IPS-20b (cell line): Measurements from ENCODE around the gene ASCC1.

ENCODE experiments used
- H3K27ac ChIP-seq: one replicate; pipeline ENCODE4 v1.5.1; 2013; ENCODE audit warnings: low read length
- H3K27me3 ChIP-seq: 2 replicates; pipeline ENCODE4 v1.6.1; 2013; ENCODE audit warnings: mild to moderate bottlenecking, low read length, inconsistent platforms; ENCODE audit not compliant: insufficient read depth
- H3K36me3 ChIP-seq: 2 replicates; pipeline ENCODE4 v1.6.1; 2013; ENCODE audit warnings: low read depth, mild to moderate bottlenecking, inconsistent platforms, low read length, moderate library complexity; ENCODE audit not compliant: insufficient read depth
- H3K4me1 ChIP-seq: 2 replicates; pipeline ENCODE4 v1.6.1; 2013; ENCODE audit warnings: mild to moderate bottlenecking, control low read depth, inconsistent platforms, low read length, moderate library complexity; ENCODE audit not compliant: insufficient read depth
- H3K4me3 ChIP-seq: 2 replicates; pipeline ENCODE4 v1.5.1; 2013; ENCODE audit warnings: mild to moderate bottlenecking, low read length, inconsistent platforms
- H3K9ac ChIP-seq: 2 replicates; pipeline ENCODE4 v1.6.1; 2013; ENCODE audit warnings: low read depth, mild to moderate bottlenecking, inconsistent platforms, low read length, moderate library complexity
- H3K9me3 ChIP-seq: 2 replicates; pipeline ENCODE4 v1.6.1; 2013; ENCODE audit warnings: mild to moderate bottlenecking, low read depth, low read length, inconsistent platforms; ENCODE audit not compliant: insufficient read depth

The ASCC1 gene

GRCh38 chr10:72056932-72057751 lies 158.9 kb downstream of the ASCC1 start:
- H3K9ac ChIP-seq: no peak overlapping the region
- no peaks in the 10 kb centered on the region for H3K9me3 ChIP-seq
- H3K27ac ChIP-seq: no peak overlapping the region
- no peak overlapping the region for H3K4me3 ChIP-seq
- H3K36me3 ChIP-seq: no peaks in the 10 kb centered on the region
- no peaks in the 10 kb centered on the region for H3K4me1 ChIP-seq
- H3K27me3 ChIP-seq: 0 out of 2 replicates have a peak, but pooled peaks cover 9% of the 10 kb centered on the region

GRCh38 chr10:72056113-72056512 lies 160.0 kb downstream of the ASCC1 start:
- no peak overlapping the region for H3K27ac ChIP-seq
- no peak overlapping the region for H3K9ac ChIP-seq
- no peaks in the 10 kb centered on the region for H3K9me3 ChIP-seq
- H3K27me3 ChIP-seq: 0 out of 2 replicates have a peak, but pooled peaks cover 9% of the 10 kb centered on the region
- H3K4me1 ChIP-seq: no peaks in the 10 kb centered on the region
- no peaks in the 10 kb centered on the region for H3K36me3 ChIP-seq
- no peak overlapping the region for H3K4me3 ChIP-seq

GRCh38 chr10:72053690-72054089 lies 162.4 kb downstream of the ASCC1 start:
- H3K27ac ChIP-seq: no peak overlapping the region
- H3K4me1 ChIP-seq: no peaks in the 10 kb centered on the region
- H3K4me3 ChIP-seq: no peak overlapping the region
- no peaks in the 10 kb centered on the region for H3K9me3 ChIP-seq
- H3K9ac ChIP-seq: no peak overlapping the region
- no peaks in the 10 kb centered on the region for H3K36me3 ChIP-seq
- no peaks in the 10 kb centered on the region for H3K27me3 ChIP-seq

- H3K4me1 ChIP-seq: peaks cover 2% of the 10 kb centered on the region; the same call in 1 of the 2 replicates
- H3K9ac ChIP-seq: no peak overlapping the region
- no peaks in the 10 kb centered on the region for H3K36me3 ChIP-seq
- no peak overlapping the region for H3K27ac ChIP-seq
- H3K9me3 ChIP-seq: no peaks in the 10 kb centered on the region
- no peaks in the 10 kb centered on the region for H3K27me3 ChIP-seq
- H3K4me3 ChIP-seq: no peak overlapping the region
These were observed 165.2 kb downstream of the ASCC1 start for GRCh38 chr10:72050873-72051272.

- Histone ChIP-seq H3K4me1 (peaks cover 2% of the 10 kb centered on the region; the same call in 1 of the 2 replicates), H3K27me3 (no peaks in the 10 kb centered on the region), H3K36me3 (no peaks in the 10 kb centered on the region), H3K4me3 (no peak overlapping the region), H3K27ac (no peak overlapping the region), H3K9me3 (no peaks in the 10 kb centered on the region), H3K9ac (no peak overlapping the region)
These were observed 165.9 kb downstream of the ASCC1 start for GRCh38 chr10:72049969-72050781.

- no peaks in the 10 kb centered on the region for H3K27me3 ChIP-seq
- H3K4me3 ChIP-seq: no peak overlapping the region
- H3K27ac ChIP-seq: no peak overlapping the region
- no peaks in the 10 kb centered on the region for H3K36me3 ChIP-seq
- H3K4me1 ChIP-seq: peaks cover 2% of the 10 kb centered on the region; the same call in 1 of the 2 replicates
- H3K9ac ChIP-seq: no peak overlapping the region
- H3K9me3 ChIP-seq: no peaks in the 10 kb centered on the region
These were observed 166.6 kb downstream of the ASCC1 start for GRCh38 chr10:72049472-72049871.

GRCh38 chr10:72048450-72049124 lies 167.5 kb downstream of the ASCC1 start:
- H3K4me1 ChIP-seq: peaks cover 2% of the 10 kb centered on the region; the same call in 1 of the 2 replicates
- H3K9ac ChIP-seq: no peak overlapping the region
- no peak overlapping the region for H3K4me3 ChIP-seq
- no peak overlapping the region for H3K27ac ChIP-seq
- H3K9me3 ChIP-seq: no peaks in the 10 kb centered on the region
- H3K36me3 ChIP-seq: no peaks in the 10 kb centered on the region
- H3K27me3 ChIP-seq: no peaks in the 10 kb centered on the region
